Tibial nerve (tissue), 4 donors: ENCODE data around the gene AUTS2. TPM values are rescaled to one million over a fixed set of nuclear protein-coding genes. Genes with fewer than 3 reads are reported as not detected.
A peak's percentile ranks its signal among the peaks of the same experiment; 100 is the strongest.

Experiments used
- DNase-seq, 2 donors: peaks; one replicate each; pipeline ENCODE4 v3.0.0-alpha.2; 2019; ENCODE audit warnings: low spot score in 2 of 2
- H3K27ac ChIP-seq, 4 donors: fragments of 200-600 bp; sonication (generic) in 3 of 4; one replicate each; pipeline ENCODE4 v1.5.1; 2017 to 2019; ENCODE audit warnings: mild to moderate bottlenecking in 1 of 4
- H3K27me3 ChIP-seq, 2 donors: fragments of 200-600 bp; sonication (generic) in 1 of 2; one replicate each; pipeline versions ENCODE4 v1.5.1 to v1.6.0; 2017 to 2019
- H3K36me3 ChIP-seq, 3 donors: fragments of 200-600 bp; sonication (generic); one replicate each; pipeline ENCODE4 v1.5.1; 2018 to 2019
- H3K4me1 ChIP-seq, 4 donors: fragments of 200-600 bp; sonication (generic) in 3 of 4; one replicate each; pipeline ENCODE4 v1.5.1; 2017 to 2019
- H3K4me3 ChIP-seq, 4 donors: fragments of 200-600 bp; sonication (generic) in 3 of 4; one replicate each; pipeline ENCODE4 v1.5.1; 2017 to 2019; ENCODE audit warnings: mild to moderate bottlenecking in 1 of 4, moderate library complexity in 1 of 4
- H3K9me3 ChIP-seq, 4 donors: fragments of 200-600 bp; sonication (generic) in 3 of 4; one replicate each; pipeline ENCODE4 v1.5.1; 2017 to 2019
- EP300 ChIP-seq, 2 donors: sonication (generic); formaldehyde crosslinking; IDR thresholded peaks; one replicate each; pipeline ENCODE4 v1.6.1; 2017; ENCODE audit warnings: antibody characterized with exemption in 2 of 2, mild to moderate bottlenecking in 1 of 2
- POLR2A ChIP-seq, 2 donors: fragments of 450-650 bp; IDR thresholded peaks; one replicate each; pipeline ENCODE4 v1.6.1; 2017; ENCODE audit warnings: antibody characterized with exemption in 2 of 2, mild to moderate bottlenecking in 2 of 2, moderate library complexity in 2 of 2
- WGBS, 2 donors: methylation state at CpG; one replicate each; pipeline ENCODE4 v1.1.5; 2018; 5-methylcytosine and 5-hydroxymethylcytosine counted together
- total RNA-seq, 4 donors: library from RNA; depleted of rRNA; stranded (reverse); fragments of >200 nt; gene quantifications; one replicate each; pipeline ENCODE4 v1.1.0, GENCODE V29; 2016
- TF ChIP-seq, protein P1 (sequence below), 5 experiments: fragments of 200-600 bp in 3 of 5; fragments of 450-650 bp in 2 of 5; sonication (generic) in 3 of 5; IDR thresholded peaks; one replicate each; pipeline ENCODE4 v1.5.1; 2016 to 2019; ENCODE audit warnings: antibody characterized with exemption in 5 of 5, mild to moderate bottlenecking in 3 of 5, moderate library complexity in 2 of 5

The AUTS2 gene
- total RNA-seq, 4 donors from 2014 or later, result 56.6 to 87.9 (median 71.6) TPM

DNA sequence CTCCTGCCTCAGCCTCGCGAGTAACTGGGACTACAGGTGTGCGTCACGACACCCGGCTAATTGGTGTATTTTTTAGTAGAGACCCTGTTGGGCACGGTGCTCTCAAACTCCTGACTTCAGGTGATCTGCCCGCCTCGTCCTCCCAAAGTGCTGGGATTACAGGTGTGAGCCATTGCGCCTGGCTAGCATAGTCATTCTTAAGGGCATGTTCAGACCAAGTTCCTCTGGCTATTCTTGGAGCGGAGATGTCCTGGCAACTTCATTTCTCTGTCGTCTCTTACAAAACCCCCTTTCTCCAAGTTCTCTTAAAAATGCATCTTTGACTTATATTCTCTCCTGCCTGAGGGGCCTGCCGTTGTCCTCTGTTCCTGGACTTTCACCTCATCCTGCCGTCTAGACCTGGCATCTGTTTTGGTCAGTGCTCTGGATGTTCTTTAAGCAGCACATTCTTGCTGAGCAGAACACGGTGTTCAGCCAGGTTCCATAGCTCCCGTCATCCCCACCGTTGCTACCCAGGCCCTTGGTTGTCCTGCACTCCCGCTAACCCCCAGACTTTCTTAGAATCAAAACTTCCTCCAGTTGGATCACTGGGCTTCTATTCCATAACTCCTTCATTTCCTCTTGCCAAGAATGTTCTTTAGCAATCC, 1023.8 kb downstream of the AUTS2 start:
- no peak for DNase-seq
- WGBS, 2 donors, result 89 to 93% methylated on average over 16 to 17 of the region's 17 CpGs

DNA sequence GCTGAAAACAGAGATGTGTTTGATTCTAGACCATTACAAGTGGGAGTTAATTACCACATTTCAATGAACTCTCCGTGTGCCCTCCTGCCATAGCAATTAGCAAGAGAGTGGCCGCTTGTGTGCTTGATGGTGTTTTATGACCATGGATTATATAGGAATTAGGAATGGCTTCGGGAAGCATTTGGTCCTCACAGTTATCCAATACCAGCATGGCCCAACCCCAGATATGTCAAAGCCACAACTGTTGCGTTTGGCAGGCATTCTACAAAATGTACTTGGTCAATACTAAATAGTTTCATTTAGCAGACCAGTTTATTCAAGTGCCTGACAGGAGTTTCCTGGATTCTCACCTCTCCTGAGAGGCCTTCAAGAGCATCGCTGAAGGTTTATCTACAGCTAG, 1024.7 kb downstream of the AUTS2 start:
- 86 to 93% methylated on average over 5 of the region's 5 CpGs for WGBS, 2 donors
- no peak overlapping the region for H3K4me3 ChIP-seq
- H3K9me3 ChIP-seq, result no peaks in the 10 kb centered on the region
- peaks cover 0 to 6% (median 0%) of the 10 kb centered on the region in 4 donors for H3K4me1 ChIP-seq
- no peaks in the 10 kb centered on the region for H3K27me3 ChIP-seq
- no peak for DNase-seq
- no peaks in the 10 kb centered on the region for H3K36me3 ChIP-seq
- no peak for TF ChIP-seq POLR2A (IDR thresholded peaks at IDR 0.05)
- H3K27ac ChIP-seq, result no peak overlapping the region

More for the DNA sequence above, 1023.8 kb downstream of the AUTS2 start:
- Histone ChIP-seq H3K4me3 (no peak overlapping the region), H3K27ac (no peak overlapping the region), H3K9me3 (no peaks in the 10 kb centered on the region), H3K4me1 (peaks cover 0 to 6% (median 0%) of the 10 kb centered on the region in 4 donors), H3K27me3 (no peaks in the 10 kb centered on the region), H3K36me3 (no peaks in the 10 kb centered on the region)
- TF ChIP-seq, protein P1, sequence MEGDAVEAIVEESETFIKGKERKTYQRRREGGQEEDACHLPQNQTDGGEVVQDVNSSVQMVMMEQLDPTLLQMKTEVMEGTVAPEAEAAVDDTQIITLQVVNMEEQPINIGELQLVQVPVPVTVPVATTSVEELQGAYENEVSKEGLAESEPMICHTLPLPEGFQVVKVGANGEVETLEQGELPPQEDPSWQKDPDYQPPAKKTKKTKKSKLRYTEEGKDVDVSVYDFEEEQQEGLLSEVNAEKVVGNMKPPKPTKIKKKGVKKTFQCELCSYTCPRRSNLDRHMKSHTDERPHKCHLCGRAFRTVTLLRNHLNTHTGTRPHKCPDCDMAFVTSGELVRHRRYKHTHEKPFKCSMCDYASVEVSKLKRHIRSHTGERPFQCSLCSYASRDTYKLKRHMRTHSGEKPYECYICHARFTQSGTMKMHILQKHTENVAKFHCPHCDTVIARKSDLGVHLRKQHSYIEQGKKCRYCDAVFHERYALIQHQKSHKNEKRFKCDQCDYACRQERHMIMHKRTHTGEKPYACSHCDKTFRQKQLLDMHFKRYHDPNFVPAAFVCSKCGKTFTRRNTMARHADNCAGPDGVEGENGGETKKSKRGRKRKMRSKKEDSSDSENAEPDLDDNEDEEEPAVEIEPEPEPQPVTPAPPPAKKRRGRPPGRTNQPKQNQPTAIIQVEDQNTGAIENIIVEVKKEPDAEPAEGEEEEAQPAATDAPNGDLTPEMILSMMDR (IDR thresholded peaks at IDR 0.05), result no peak
- TF ChIP-seq POLR2A (IDR thresholded peaks at IDR 0.05) (no peak), EP300 (IDR thresholded peaks at IDR 0.05) (no peak)

DNA sequence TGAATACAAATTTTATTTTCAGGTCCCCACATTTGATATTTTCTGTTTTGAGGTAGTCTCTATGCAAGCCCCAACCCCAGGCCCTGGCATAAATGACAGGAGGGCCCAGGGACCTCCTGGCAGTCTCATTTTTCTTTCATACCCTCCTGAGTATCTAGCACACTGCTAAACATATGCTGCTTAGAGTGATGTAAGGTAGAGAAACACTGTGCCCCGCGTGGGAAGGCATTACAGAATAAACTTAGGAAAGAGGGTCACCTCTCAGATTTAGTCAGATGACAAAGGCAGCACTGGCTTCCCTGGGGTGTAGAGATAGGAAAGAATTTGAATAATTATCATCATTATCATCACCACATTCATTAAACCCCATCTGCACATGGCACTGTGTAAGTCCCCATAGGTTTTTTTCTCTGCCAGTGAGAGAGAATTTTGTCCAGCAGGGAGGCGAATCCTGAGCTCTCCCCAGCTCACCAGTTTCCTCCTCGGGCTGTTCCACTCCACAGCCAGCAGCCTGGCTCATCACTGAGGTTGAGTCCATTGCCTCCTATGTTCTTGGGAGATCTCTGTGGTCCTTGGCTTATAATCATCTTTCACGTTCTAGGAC, 1026.3 kb downstream of the AUTS2 start:
- 91 to 94% methylated on average over 5 of the region's 5 CpGs for WGBS, 2 donors
- no peak for DNase-seq
- Histone ChIP-seq H3K4me3 (no peak overlapping the region), H3K27ac (no peak overlapping the region), H3K9me3 (no peaks in the 10 kb centered on the region), H3K4me1 (peaks cover 0 to 6% (median 0%) of the 10 kb centered on the region in 4 donors), H3K36me3 (no peaks in the 10 kb centered on the region), H3K27me3 (no peaks in the 10 kb centered on the region)
- TF ChIP-seq EP300 (IDR thresholded peaks at IDR 0.05) (no peak), POLR2A (IDR thresholded peaks at IDR 0.05) (no peak)
- TF ChIP-seq, protein P1 (IDR thresholded peaks at IDR 0.05), result no peak

DNA sequence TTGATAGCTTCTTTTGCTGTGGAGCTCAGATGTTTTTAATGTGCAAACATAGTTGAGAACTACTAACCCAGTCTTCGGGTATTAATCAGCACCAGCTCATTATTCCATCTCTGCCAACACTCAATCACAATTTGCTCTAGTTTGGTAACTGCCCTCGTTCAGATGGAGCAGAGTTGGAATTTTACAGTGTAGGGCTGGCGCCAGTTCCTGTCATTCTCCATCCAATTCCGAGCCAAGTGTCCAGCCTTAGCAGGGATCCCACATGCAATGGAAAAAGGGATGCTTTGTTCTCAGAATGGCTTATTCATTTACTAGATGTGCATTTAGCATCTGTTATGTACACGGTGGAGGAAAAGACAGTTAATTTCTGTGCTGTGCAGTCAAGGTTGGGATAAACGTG, 1029.2 kb downstream of the AUTS2 start:
- H3K4me3 ChIP-seq, result no peak overlapping the region
- no peaks in the 10 kb centered on the region for H3K9me3 ChIP-seq
- no peaks in the 10 kb centered on the region for H3K27me3 ChIP-seq
- H3K4me1 ChIP-seq, result peaks cover 0 to 14% (median 6%) of the 10 kb centered on the region in 4 donors
- DNase-seq, result no peak
- TF ChIP-seq, protein P1 (IDR thresholded peaks at IDR 0.05), result no peak
- TF ChIP-seq EP300 (IDR thresholded peaks at IDR 0.05) (no peak), POLR2A (IDR thresholded peaks at IDR 0.05) (no peak)
- WGBS, 2 donors, result 49 to 51% methylated on average over 6 of the region's 6 CpGs
- peak overlapping the region in 1 of 4 donors; percentile 22 for H3K27ac ChIP-seq
- no peaks in the 10 kb centered on the region for H3K36me3 ChIP-seq

DNA sequence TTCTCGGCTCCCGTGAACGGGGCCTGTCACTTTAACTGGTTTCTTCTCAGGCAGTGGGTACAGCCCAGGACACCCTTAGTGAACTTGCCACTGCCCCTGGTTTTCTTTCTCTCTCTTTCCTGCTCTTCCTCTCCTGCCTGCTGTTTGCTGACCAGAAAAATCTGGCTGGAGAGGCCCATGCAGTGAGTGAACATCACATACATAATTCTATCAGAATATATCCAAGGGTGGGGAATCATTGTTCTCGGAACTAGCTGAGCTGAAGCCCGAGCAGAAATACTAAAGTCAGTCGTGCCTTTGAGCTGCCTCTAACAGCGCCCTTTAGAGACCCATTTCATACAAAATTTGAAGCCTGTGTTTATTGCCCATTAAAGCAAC, 1032.2 kb downstream of the AUTS2 start:
- peak overlapping the region in 2 of 4 donors; percentile 14 to 22 for H3K4me3 ChIP-seq
- no peak for DNase-seq
- H3K36me3 ChIP-seq, result no peaks in the 10 kb centered on the region
- H3K27ac ChIP-seq, result peak overlapping the region in 3 of 4 donors; percentile 53 to 84 (median 75)
- H3K9me3 ChIP-seq, result no peaks in the 10 kb centered on the region
- H3K27me3 ChIP-seq, result no peaks in the 10 kb centered on the region
- 51 to 56% methylated on average over 7 of the region's 7 CpGs for WGBS, 2 donors
- H3K4me1 ChIP-seq, result peaks cover 0 to 14% (median 6%) of the 10 kb centered on the region in 4 donors
- TF ChIP-seq EP300 (IDR thresholded peaks at IDR 0.05) (no peak), POLR2A (IDR thresholded peaks at IDR 0.05) (no peak)
- TF ChIP-seq, protein P1 (IDR thresholded peaks at IDR 0.05), result no peak
